Epithelial cell of proximal tubule (primary cell): Measurements from ENCODE around the gene DAB2IP. TPM values are rescaled to one million over a fixed set of nuclear protein-coding genes. Genes with fewer than 3 reads are reported as not detected.

Experiments used
- DNase-seq: peaks from one replicate; pipeline ENCODE4 v3.0.0-alpha.2; 2011; ENCODE audit warnings: low read depth
- H3K4me3 ChIP-seq: 2 replicates; pipeline ENCODE4 v1.5.1; 2011; ENCODE audit warnings: low read depth, mild to moderate bottlenecking, low read length
- total RNA-seq: library from RNA; depleted of rRNA; stranded (reverse); fragments of >200 nt; gene quantifications from 2 replicates; pipeline ENCODE4 v1.2.3, GENCODE V29; 2015
- TF ChIP-seq, protein P1 (sequence below): conservative IDR thresholded peaks from 2 replicates; pipeline ENCODE4 v1.5.1; 2012; ENCODE audit warnings: low read depth, mild to moderate bottlenecking, low read length

Gene DAB2IP
- total RNA-seq, 1 donor from 2014 or later: 23.8 TPM

DNA sequence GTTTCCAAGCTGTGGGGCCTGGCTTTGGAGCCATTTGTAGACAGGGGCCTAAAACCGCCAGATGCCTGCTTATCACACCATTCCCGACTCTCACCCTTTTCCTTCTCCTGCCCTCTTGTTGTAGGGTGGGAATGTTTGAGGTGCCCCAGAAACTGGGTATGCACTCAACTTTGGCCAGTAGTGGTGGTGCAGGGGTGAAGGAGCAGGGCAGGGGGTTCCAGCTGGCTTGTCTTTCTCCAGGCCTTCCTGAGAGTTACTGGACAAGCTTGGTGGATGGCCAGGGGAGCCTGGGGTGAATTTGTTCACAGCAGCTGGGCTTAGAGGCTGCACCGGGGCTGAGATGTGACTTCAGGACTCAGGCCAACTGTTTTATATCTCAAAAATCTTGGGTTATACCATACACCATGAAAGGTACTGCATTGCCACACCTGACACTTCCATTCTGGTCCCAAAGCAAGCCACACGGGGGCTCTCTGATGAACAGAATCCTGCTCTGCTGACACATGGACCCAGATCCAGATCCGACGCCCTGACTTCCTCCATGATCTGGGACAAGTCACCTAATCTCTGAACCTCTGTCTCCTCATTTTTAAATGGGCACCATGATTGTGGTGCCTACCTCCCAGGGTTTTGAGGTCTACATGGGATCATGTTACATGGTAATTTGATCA, 62.1 kb downstream of the DAB2IP start:
- TF ChIP-seq, protein P1, sequence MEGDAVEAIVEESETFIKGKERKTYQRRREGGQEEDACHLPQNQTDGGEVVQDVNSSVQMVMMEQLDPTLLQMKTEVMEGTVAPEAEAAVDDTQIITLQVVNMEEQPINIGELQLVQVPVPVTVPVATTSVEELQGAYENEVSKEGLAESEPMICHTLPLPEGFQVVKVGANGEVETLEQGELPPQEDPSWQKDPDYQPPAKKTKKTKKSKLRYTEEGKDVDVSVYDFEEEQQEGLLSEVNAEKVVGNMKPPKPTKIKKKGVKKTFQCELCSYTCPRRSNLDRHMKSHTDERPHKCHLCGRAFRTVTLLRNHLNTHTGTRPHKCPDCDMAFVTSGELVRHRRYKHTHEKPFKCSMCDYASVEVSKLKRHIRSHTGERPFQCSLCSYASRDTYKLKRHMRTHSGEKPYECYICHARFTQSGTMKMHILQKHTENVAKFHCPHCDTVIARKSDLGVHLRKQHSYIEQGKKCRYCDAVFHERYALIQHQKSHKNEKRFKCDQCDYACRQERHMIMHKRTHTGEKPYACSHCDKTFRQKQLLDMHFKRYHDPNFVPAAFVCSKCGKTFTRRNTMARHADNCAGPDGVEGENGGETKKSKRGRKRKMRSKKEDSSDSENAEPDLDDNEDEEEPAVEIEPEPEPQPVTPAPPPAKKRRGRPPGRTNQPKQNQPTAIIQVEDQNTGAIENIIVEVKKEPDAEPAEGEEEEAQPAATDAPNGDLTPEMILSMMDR: no peak
- no peak overlapping the region for H3K4me3 ChIP-seq
- DNase-seq: no peak

DNA sequence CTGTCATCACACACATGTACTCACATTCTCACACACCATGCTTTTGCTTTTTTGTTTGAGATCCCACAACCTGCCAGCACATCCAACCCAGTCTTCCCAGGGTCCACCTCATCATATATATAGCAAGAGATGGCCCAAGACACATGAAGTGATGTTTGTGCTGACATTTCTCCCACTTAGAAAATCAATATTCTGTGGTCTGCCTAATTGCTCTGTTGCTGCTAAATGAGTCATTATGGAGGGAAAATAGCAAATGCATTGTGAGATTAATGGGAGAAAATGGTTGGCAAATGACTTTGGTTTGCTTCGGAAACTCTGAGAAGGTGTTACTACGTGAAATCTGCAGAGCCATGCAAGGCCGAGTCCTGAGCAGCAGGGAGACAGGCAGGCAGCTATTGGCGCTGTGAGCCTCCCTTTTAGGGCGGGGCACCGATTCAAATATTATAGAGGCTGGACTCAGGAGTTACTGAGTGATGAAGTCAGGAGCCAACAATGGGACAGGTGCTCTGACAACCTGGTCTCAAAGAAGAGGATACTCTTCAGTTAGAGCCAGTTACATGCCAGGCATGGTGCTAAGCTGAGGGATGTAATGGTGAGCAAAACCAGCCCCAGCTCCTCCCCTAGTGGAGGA, 62.8 kb downstream of the DAB2IP start:
- TF ChIP-seq, protein P1: no peak
- no peak overlapping the region for H3K4me3 ChIP-seq
- no peak for DNase-seq

DNA sequence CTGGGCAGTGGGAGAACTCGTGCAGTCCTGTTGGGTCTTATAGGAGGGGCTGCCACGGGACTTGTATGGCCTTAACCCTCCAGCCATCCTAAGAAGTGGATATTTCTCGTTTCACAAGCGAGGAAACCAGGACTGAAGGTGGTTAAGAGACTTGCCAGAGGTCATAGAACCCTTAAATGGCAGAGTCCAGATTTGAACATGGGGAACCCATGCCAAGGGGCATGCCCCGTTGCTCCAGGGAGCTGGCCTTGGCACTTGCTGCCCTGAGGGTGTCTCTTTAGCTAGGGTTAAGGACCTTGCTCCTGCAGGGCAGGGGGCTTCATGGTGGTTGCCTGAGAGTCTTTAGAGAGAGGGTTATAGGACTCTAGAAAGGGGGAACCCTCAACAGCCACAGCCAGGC, 63.4 kb downstream of the DAB2IP start:
- no peak overlapping the region for H3K4me3 ChIP-seq
- DNase-seq: no peak
- TF ChIP-seq, protein P1: no peak

DNA sequence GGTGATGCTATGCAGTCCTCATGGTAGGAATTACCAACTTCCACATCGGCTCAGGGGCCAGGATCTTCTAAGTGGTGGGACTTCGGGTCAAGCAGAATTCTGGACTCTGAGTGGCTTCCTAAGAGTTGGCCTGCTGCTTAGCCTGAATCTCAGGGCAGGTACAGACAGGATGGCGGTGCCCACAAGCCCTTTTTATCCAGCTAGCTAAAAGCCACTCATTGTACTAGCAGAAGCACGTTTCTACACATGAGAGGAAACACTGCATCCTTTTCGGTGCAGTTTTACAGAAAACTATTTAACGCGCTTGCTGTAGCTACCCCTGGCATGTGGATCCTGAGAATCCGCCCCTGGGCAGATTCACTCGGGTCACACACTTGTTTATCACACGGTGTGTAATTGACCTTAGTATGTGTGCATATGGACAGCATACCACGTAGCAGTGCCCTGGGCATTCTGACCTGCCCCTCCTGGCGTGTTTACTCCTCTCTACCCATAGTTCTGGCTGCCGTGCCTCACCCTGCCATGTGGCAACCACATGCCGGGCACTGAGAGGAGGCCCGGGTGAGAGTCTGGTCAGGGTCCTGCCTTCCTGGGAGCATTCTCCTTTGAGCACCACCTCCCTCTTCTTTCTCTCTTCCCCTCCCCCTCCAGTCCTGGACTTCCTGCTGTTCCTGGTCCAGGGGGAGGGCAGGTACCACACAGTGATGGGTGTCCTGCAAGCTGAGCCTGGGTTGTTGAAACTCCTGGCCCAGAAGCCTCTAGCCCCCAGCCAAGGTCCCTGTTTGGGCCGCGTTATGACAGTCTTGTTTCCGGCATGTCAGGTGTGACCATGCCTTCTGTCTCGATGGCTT, 65.9 kb downstream of the DAB2IP start:
- no peak overlapping the region for H3K4me3 ChIP-seq
- TF ChIP-seq, protein P1: no peak
- DNase-seq: no peak

DNA sequence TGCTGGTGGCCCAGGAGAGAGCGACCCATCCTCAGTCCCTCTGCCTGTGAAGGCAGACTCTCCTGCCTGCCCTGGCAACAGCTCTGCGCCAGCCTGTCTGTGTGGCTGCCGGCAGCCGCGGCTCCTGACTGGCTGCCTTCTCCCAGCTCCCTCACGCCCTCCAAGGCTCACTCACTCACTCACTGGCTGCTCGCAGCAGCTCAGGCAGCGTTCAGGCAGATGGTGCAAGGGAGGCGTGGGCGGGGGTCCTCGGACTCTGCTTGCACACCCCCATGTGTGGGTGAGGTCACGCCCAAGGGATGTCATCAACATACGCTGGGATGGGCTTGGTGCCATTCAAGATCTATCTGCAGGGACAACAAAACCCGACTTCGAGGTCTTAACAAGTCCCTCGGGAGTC, 66.7 kb downstream of the DAB2IP start:
- H3K4me3 ChIP-seq: no peak overlapping the region
- TF ChIP-seq, protein P1: no peak
- no peak for DNase-seq

DNA sequence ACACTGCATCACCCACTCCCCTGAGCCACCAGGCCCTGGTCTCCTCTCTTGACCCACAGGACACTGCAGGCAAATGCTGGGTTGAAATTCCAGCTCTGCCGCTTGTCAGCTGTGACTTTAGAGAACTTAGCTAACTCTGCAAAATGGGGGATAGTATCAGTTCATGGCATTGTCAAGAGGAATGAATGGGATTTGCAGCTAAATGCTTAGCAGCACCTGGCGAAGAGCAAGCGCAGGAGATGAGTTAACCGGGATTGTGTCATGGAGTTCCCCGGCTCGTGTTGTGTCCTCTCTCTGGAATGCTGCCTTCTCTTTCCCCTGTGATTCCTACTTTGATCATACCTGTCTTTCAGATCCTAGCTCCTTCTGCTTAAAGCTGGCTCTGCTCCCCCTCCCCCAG, 67.1 kb downstream of the DAB2IP start:
- H3K4me3 ChIP-seq: no peak overlapping the region
- DNase-seq: no peak
- TF ChIP-seq, protein P1: no peak
